Cardiac septum (tissue), 1 donor: Measurements from ENCODE around the gene PPP4C. TPM values are rescaled to one million over a fixed set of nuclear protein-coding genes. Genes with fewer than 3 reads are reported as not detected.
A peak's percentile ranks its signal among the peaks of the same experiment; 100 is the strongest.

Experiments
- DNase-seq: peaks from one replicate; pipeline ENCODE4 v3.0.0-alpha.2; 2020; ENCODE audit warnings: low spot score
- intact Hi-C: fragments of 100-400 bp; cut with DNase I; formaldehyde crosslinking; loops from one replicate; pipeline ENCODE4 v1.14.0; 2022
- total RNA-seq: library from RNA; stranded (reverse); fragmentation: NEBNext Ultra II Directional; extraction: Animal tissue kit (Norgen Biotek cat#: 25700); gene quantifications from one replicate; pipeline ENCODE4 v1.2.1, GENCODE V29; 2021
- donor health status: DM: no; HTN: no; CAD: no.

PPP4C gene
- total RNA-seq, 1 donor from 2014 or later, result 44.1 TPM

GRCh38 chr16:30053376-30054015 lies 22.3 kb upstream of the PPP4C start:
- DNase-seq, result no peak
- intact Hi-C loops, result no loop called here

GRCh38 chr16:30054451-30054850 lies 21.3 kb upstream of the PPP4C start:
- DNase-seq, result no peak
- intact Hi-C loops, result no loop called here

GRCh38 chr16:30054959-30055553 lies 20.7 kb upstream of the PPP4C start:
- no peak for DNase-seq
- intact Hi-C loops, result no loop called here

- intact Hi-C loops, result no loop called here
- DNase-seq, result no peak
These were observed 15.4 kb upstream of the PPP4C start for GRCh38 chr16:30060346-30060745.

- intact Hi-C loops, result no loop called here
- DNase-seq, result no peak
These were observed 14.8 kb upstream of the PPP4C start for GRCh38 chr16:30060836-30061554.

GRCh38 chr16:30063278-30063892 lies 12.4 kb upstream of the PPP4C start:
- intact Hi-C loops, result no loop called here
- DNase-seq, result no peak

GRCh38 chr16:30063893-30064728 lies 11.7 kb upstream of the PPP4C start:
- intact Hi-C loops, result no loop called here
- DNase-seq, result peak; percentile 88

- no peak for DNase-seq
- intact Hi-C loops, result no loop called here
These were observed 11.1 kb upstream of the PPP4C start for GRCh38 chr16:30064729-30065101.

- DNase-seq, result peak; percentile 99
- intact Hi-C loops, result no loop called here
These were observed 10.5 kb upstream of the PPP4C start, which contains the start of gene ALDOA for GRCh38 chr16:30065102-30065942. ALDOA (plus strand) TSS chr16:30065760; CDS start chr16:30066898, 1,138 bp downstream.

GRCh38 chr16:30065943-30066760 lies 9.6 kb upstream of the PPP4C start:
- no peak for DNase-seq
- intact Hi-C loops, result no loop called here

- intact Hi-C loops, result no loop called here
These were observed 8.8 kb upstream of the PPP4C start for GRCh38 chr16:30066761-30067583.

GRCh38 chr16:30067584-30067916 lies 8.2 kb upstream of the PPP4C start:
- no peak for DNase-seq
- intact Hi-C loops, result no loop called here

More at GRCh38 chr16:30066761-30067583, 8.8 kb upstream of the PPP4C start:
- no peak for DNase-seq

- DNase-seq, result no peak
- intact Hi-C loops, result no loop called here
These were observed 7.5 kb upstream of the PPP4C start for GRCh38 chr16:30068333-30068732.

GRCh38 chr16:30068750-30069610 lies 6.8 kb upstream of the PPP4C start:
- DNase-seq, result no peak
- intact Hi-C loops, result no loop called here

- intact Hi-C loops, result no loop called here
These were observed 6.0 kb upstream of the PPP4C start for GRCh38 chr16:30069611-30070462.

More at GRCh38 chr16:30069611-30070462, 6.0 kb upstream of the PPP4C start:
- no peak for DNase-seq
